Uterus (tissue), 4 donors: ENCODE data around the gene ANXA2R. TPM values are rescaled to one million over a fixed set of nuclear protein-coding genes. Genes with fewer than 3 reads are reported as not detected.
A peak's percentile ranks its signal among the peaks of the same experiment; 100 is the strongest.

Experiments used
- DNase-seq, 2 donors: peaks; one replicate each; pipeline ENCODE4 v3.0.0-alpha.2; 2019 to 2020
- H3K27ac ChIP-seq, 2 donors: fragments of 200-600 bp; sonication (generic); 1 replicate in 1 of 2; 2 replicates in 1 of 2; pipeline ENCODE4 v1.5.1; 2016 to 2018
- H3K27me3 ChIP-seq, 2 donors: fragments of 200-600 bp; sonication (generic); one replicate each; pipeline ENCODE4 v1.5.1; 2018 to 2019; ENCODE audit warnings: control low read depth in 1 of 2
- H3K36me3 ChIP-seq, 2 donors: fragments of 200-600 bp; sonication (generic); one replicate each; pipeline ENCODE4 v1.5.1; 2019; ENCODE audit warnings: control low read depth in 1 of 2
- H3K4me1 ChIP-seq, 2 donors: fragments of 200-600 bp; sonication (generic); one replicate each; pipeline ENCODE4 v1.5.1; 2018 to 2019; ENCODE audit warnings: control low read depth in 1 of 2
- H3K4me3 ChIP-seq, 2 donors: fragments of 200-600 bp; sonication (generic); 1 replicate in 1 of 2; 2 replicates in 1 of 2; pipeline ENCODE4 v1.5.1; 2018 to 2019; ENCODE audit warnings: mild to moderate bottlenecking in 1 of 2
- H3K9me3 ChIP-seq, 2 donors: fragments of 200-600 bp; sonication (generic); one replicate each; pipeline ENCODE4 v1.5.1; 2019; ENCODE audit warnings: control low read depth in 1 of 2
- CTCF ChIP-seq, 4 experiments: fragments of 200-600 bp in 2 of 4; fragments of 450-650 bp in 2 of 4; sonication (generic) in 2 of 4; IDR thresholded peaks; one replicate each; pipeline ENCODE4 v1.5.1; 2016 to 2019; ENCODE audit warnings: antibody characterized with exemption in 4 of 4, mild to moderate bottlenecking in 2 of 4, moderate library complexity in 1 of 4
- POLR2A ChIP-seq, 2 donors: fragments of 450-650 bp; IDR thresholded peaks; one replicate each; pipeline ENCODE4 v1.6.1; 2016; ENCODE audit warnings: antibody characterized with exemption in 2 of 2, mild to moderate bottlenecking in 1 of 2, moderate library complexity in 1 of 2
- intact Hi-C: fragments of 100-400 bp; cut with DNase I; formaldehyde crosslinking; loops from one replicate; pipeline ENCODE4 v1.15.1; 2023; ENCODE audit warnings: low total_unique reads
- total RNA-seq, 4 donors: library from RNA; depleted of rRNA in 3 of 4; stranded (reverse); fragments of >200 nt in 3 of 4; gene quantifications; one replicate each; pipeline versions ENCODE4 v1.1.0 to v1.2.4, GENCODE V29; 2014 to 2023
- donor health status: DM: yes; HTN: yes; CAD: no.

ANXA2R gene
- total RNA-seq, 4 donors from 2014 or later = 2.4 to 62.8 (median 8.5) TPM

DNA sequence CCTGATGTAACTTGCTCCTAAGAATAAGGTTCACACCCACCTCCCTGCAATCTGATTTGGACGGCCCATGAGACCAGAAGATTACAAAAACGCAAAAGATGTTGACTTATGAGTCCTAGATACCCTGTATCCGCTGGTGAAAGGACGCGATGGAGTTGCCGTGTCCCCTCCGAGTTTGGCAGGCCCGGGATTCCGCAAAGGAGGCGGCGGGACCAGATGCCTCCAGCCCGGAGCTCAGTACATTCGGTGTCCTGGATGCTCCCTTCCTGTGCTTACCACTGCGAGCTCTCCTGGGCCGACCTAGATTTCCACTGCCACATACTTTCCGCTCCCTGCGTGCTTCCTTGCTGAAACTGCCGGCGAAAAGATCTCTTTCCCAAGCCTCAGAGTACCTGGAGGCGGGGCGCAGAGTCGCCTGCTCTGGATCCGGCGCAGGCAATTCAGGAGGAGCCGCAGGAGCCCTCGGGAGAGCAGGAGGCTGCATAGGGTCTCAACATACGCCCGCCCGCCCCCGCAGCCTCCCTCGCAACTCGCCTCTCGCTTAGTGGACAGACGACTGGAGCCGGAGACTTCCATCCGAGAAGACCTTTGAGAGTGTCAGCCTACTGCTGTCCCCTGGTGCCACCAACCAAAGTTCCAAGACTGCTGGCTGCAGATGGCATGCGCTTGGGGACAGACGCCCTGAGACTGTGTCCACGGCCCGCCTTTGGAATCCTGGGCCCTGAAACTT is 39.8 kb downstream of the ANXA2R start:
- Histone ChIP-seq H3K4me1 (no peaks in the 10 kb centered on the region), H3K4me3 (no peak overlapping the region), H3K27me3 (peaks cover 2 to 53% of the 10 kb centered on the region in 2 donors), H3K9me3 (no peaks in the 10 kb centered on the region), H3K27ac (peak overlapping the region; percentile 32 to 60), H3K36me3 (no peaks in the 10 kb centered on the region)
- intact Hi-C loops = no loop called here
- no peak for DNase-seq
- TF ChIP-seq POLR2A (IDR thresholded peaks at IDR 0.05) = no peak
- no peak for TF ChIP-seq CTCF (IDR thresholded peaks at IDR 0.05)

- no peaks in the 10 kb centered on the region for H3K4me1 ChIP-seq
- TF ChIP-seq CTCF (IDR thresholded peaks at IDR 0.05) = no peak
- no peak for TF ChIP-seq POLR2A (IDR thresholded peaks at IDR 0.05)
- H3K27ac ChIP-seq = peak overlapping the region; percentile 23 to 87
- peak overlapping the region; percentile 7 to 42 for H3K4me3 ChIP-seq
- DNase-seq = no peak
- H3K27me3 ChIP-seq = peaks cover 26 to 74% of the 10 kb centered on the region in 2 donors
- no peaks in the 10 kb centered on the region for H3K9me3 ChIP-seq
- intact Hi-C loops = no loop called here
- H3K36me3 ChIP-seq = no peaks in the 10 kb centered on the region
Observed at GRCh38 chr5:42995360-42995751, 44.8 kb downstream of the ANXA2R start.

DNA sequence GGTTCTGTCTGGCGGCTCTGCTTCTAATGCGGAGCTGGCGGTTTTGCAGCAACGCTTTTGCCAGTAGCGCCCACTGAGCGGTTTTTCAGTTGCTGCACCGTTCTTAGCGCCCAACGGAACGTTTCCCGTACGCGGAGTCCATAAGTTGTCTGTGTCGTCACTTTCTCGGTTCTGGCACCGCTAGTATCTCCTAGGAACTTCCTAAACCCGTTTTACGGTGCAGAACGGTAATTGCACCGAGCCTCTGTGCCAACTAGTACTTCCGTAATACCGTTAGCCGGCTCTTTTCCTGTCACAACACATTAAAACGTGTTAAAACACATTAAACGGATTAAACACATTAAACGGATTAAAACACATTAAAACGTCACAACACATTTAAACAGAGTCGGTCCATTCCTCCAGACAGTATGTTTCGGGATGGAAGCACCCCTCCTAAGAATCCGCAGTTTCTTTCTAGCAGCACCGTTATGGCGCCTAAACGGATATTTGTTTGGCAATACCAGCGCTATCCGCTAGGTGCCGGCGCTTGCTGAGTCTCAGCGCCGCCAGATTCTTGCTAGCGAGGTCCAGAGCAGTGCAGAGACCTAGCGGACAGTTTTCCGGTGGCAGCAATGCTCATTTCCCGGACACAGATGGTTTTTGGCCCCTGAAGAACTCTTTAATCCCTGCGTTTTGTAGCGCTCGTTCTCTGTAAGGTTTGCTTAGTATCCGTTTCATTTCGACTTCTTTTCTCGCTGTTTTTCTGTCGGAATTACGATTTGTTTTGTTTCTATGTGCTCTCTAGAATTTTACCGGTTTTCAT is 45.4 kb downstream of the ANXA2R start:
- no peaks in the 10 kb centered on the region for H3K4me1 ChIP-seq
- peak; percentile 84 to 86 for DNase-seq
- H3K4me3 ChIP-seq = peak overlapping the region; percentile 19 to 42
- no peaks in the 10 kb centered on the region for H3K36me3 ChIP-seq
- H3K9me3 ChIP-seq = no peaks in the 10 kb centered on the region
- peak overlapping the region; percentile 75 to 87 for H3K27ac ChIP-seq
- intact Hi-C loops = no loop called here
- H3K27me3 ChIP-seq = peaks cover 26 to 68% of the 10 kb centered on the region in 2 donors
- no peak for TF ChIP-seq POLR2A (IDR thresholded peaks at IDR 0.05)
- peak; percentile 73 to 88 (median 84) for TF ChIP-seq CTCF (IDR thresholded peaks at IDR 0.05)

DNA sequence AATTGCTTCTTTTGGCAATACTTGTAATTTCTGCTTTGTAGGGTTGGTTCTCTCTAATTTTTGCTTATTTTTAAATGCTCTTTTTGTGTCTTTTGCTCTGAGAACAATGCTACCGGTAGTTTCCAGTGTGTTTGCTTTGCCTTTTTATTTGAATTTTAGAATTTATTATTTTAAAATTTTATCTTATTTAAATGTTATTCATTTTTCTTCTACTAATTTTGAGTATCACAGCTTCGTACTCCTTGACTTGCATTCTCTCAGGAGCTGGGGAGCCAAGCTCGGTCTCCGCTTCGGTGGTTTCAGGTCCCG is 45.9 kb downstream of the ANXA2R start:
- Histone ChIP-seq H3K27me3 (peaks cover 26 to 63% of the 10 kb centered on the region in 2 donors), H3K36me3 (no peaks in the 10 kb centered on the region), H3K9me3 (no peaks in the 10 kb centered on the region), H3K4me1 (no peaks in the 10 kb centered on the region), H3K27ac (peak overlapping the region; percentile 75 to 87), H3K4me3 (peak overlapping the region; percentile 19 to 42)
- TF ChIP-seq POLR2A (IDR thresholded peaks at IDR 0.05) = no peak
- TF ChIP-seq CTCF (IDR thresholded peaks at IDR 0.05) = no peak
- no peak for DNase-seq
- intact Hi-C loops = no loop called here
